K562 (cell line): ENCODE data around the gene SLC7A8. TPM values are rescaled to one million over a fixed set of nuclear protein-coding genes. Genes with fewer than 3 reads are reported as not detected.

ENCODE experiments used
- ARID1B ChIP-seq: fragments of 450-650 bp; IDR thresholded peaks from 2 replicates; pipeline ENCODE4 v1.6.1; 2016; ENCODE audit warnings: antibody characterized with exemption, mild to moderate bottlenecking, inconsistent platforms
- ARID4B ChIP-seq: sonication (generic); formaldehyde crosslinking; IDR thresholded peaks from 2 replicates; pipeline ENCODE4 v1.8.0; 2022; ENCODE audit warnings: mild to moderate bottlenecking, missing genetic modification reagents
- C11orf30 ChIP-seq: fragments of 450-650 bp; IDR thresholded peaks from 2 replicates; pipeline ENCODE4 v1.6.1; 2016; ENCODE audit warnings: low read depth, mild to moderate bottlenecking
- CHCHD3 ChIP-seq: fragments of 250-450 bp; sonication (Bioruptor Pico); IDR thresholded peaks from 2 replicates; pipeline ENCODE4 v2.1.2; 2022; ENCODE audit warnings: mild to moderate bottlenecking
- E2F8 ChIP-seq: fragments of 450-650 bp; IDR thresholded peaks from 2 replicates; pipeline ENCODE4 v1.7.1; 2018; ENCODE audit warnings: mild to moderate bottlenecking, low read depth; ENCODE audit not compliant: partially characterized antibody
- EP300 ChIP-seq: IDR thresholded peaks from 2 replicates; pipeline ENCODE4 v1.6.1; 2012; ENCODE audit warnings: low read length, improper control_type of control experiment
- EP400 ChIP-seq: fragments of 450-650 bp; IDR thresholded peaks from 2 replicates; pipeline ENCODE4 v1.6.1; 2017; ENCODE audit warnings: antibody characterized with exemption, mild to moderate bottlenecking, moderate library complexity
- MEF2D ChIP-seq: conservative IDR thresholded peaks from 2 replicates; pipeline ENCODE4 v1.6.1; 2016; ENCODE audit warnings: low read depth, missing genetic modification characterization, missing compliant biosample characterization
- NCOR1 ChIP-seq: fragments of 450-650 bp; IDR thresholded peaks from 2 replicates; pipeline ENCODE4 v1.6.1; 2016; ENCODE audit warnings: mild to moderate bottlenecking, moderate library complexity
- NEUROD1 ChIP-seq: fragments of 150-350 bp; IDR thresholded peaks from 2 replicates; pipeline ENCODE4 v1.6.1; 2014; ENCODE audit warnings: borderline replicate concordance, low read length, low read depth; ENCODE audit not compliant: partially characterized antibody
- NFYB ChIP-seq: IDR thresholded peaks from 2 replicates; pipeline ENCODE4 v1.6.1; 2011; ENCODE audit warnings: mild to moderate bottlenecking, moderate library complexity; ENCODE audit not compliant: insufficient read length; ENCODE audit errors: extremely low read depth
- PHF21A ChIP-seq: fragments of 450-650 bp; IDR thresholded peaks from 2 replicates; pipeline ENCODE4 v1.6.1; 2017; ENCODE audit warnings: low read depth, borderline replicate concordance
- POLR2A ChIP-seq: fragments of 450-650 bp; conservative IDR thresholded peaks from 2 replicates; pipeline ENCODE4 v1.6.1; 2016
- RB1 ChIP-seq: fragments of 450-650 bp; IDR thresholded peaks from 2 replicates; pipeline ENCODE4 v1.6.1; 2017; ENCODE audit warnings: low read depth, mild to moderate bottlenecking
- SMARCB1 ChIP-seq: IDR thresholded peaks from 2 replicates; pipeline ENCODE4 v1.6.1; 2011; ENCODE audit warnings: improper control_type of control experiment, low read depth; ENCODE audit not compliant: insufficient read length
- TEAD4 ChIP-seq, 2 experiments: sonication (generic) in 1 of 2; formaldehyde crosslinking in 1 of 2; IDR thresholded peaks; 2 replicates each; pipeline versions ENCODE4 v1.6.1 to v1.8.0; 2012 to 2022; ENCODE audit warnings: borderline replicate concordance in 1 of 2, inconsistent platforms in 1 of 2, low read length in 1 of 2, mild to moderate bottlenecking in 1 of 2, missing genetic modification reagents in 1 of 2
- ZBTB49 ChIP-seq: sonication (generic); formaldehyde crosslinking; IDR thresholded peaks from 2 replicates; pipeline ENCODE4 v1.8.0; 2022; ENCODE audit warnings: missing genetic modification reagents, mild to moderate bottlenecking, borderline replicate concordance
- ZNF184 ChIP-seq: sonication (generic); formaldehyde crosslinking; IDR thresholded peaks from 2 replicates; pipeline ENCODE4 v1.5.0; 2020; ENCODE audit warnings: missing genetic modification reagents
- polyA plus RNA-seq, 8 experiments: library from polyadenylated mRNA; depleted of rRNA in 4 of 8; stranded (reverse) in 5 of 8; unstranded in 3 of 8; fragments of >200 nt; fragmentation: Nextera tagmentation in 2 of 8; fragmentation: Illumina TruSeq in 1 of 8; extraction: Ambion mirVana in 2 of 8; extraction: Trizol in 1 of 8; gene quantifications; 2 replicates each; pipeline versions ENCODE4 v1.2.1 to v1.2.3, GENCODE V29; 2011 to 2014; ENCODE audit warnings: inconsistent platforms in 1 of 8, missing spikeins in 1 of 8
- total RNA-seq, 7 experiments: library from RNA; depleted of rRNA in 6 of 7; stranded (reverse); fragments of >200 nt in 6 of 7; fragmentation: Illumina TruSeq in 2 of 7; extraction: Trizol in 2 of 7; gene quantifications; 2 replicates each; pipeline versions ENCODE4 v1.2.1 to v1.2.3, GENCODE V29; 2011 to 2021; ENCODE audit warnings: low replicate concordance in 1 of 7

The SLC7A8 gene
- total and polyA plus RNA-seq, 9 of the 15 experiments (the other 6 are each of a cell fraction or from before 2014, with no cell fraction given): 2.0 to 33.0 (median 6.0) TPM

- TF ChIP-seq CHCHD3 (CRISPR knock-in tag) (no peak), POLR2A (peak; percentile 45; the same call in 1 of the 2 replicates), NFYB (peak; percentile 85), EP300 (peak; percentile 6; the same call in 1 of the 2 replicates), NEUROD1 (peak; percentile 27), EP400 (peak; percentile 76), ARID1B (peak; percentile 50; the same call in 1 of the 2 replicates), NCOR1 (peak; percentile 53), C11orf30 (no peak), PHF21A (no peak), RB1 (0 out of 2 replicates have a peak, but pooled peaks have one; percentile 53), MEF2D (tag) (peak; percentile 89), TEAD4 (IDR thresholded peaks at IDR 0.05; ENCODE audit: low read length) (peak; percentile 48), TEAD4 (CRISPR knock-in tag; IDR thresholded peaks at IDR 0.05; ENCODE audit: borderline replicate concordance) (no peak), E2F8 (no peak), ARID4B (CRISPR knock-in tag) (peak; percentile 38; the same call in 1 of the 2 replicates), ZBTB49 (CRISPR knock-in tag) (no peak), ZNF184 (CRISPR knock-in tag) (no peak), SMARCB1 (no peak)
Observed at GRCh38 chr14:23153851-23154796, 29.3 kb downstream of the SLC7A8 start (continued).
